ENCODE measurements around the gene ATXN7.

- TF ChIP-seq, protein P1, sequence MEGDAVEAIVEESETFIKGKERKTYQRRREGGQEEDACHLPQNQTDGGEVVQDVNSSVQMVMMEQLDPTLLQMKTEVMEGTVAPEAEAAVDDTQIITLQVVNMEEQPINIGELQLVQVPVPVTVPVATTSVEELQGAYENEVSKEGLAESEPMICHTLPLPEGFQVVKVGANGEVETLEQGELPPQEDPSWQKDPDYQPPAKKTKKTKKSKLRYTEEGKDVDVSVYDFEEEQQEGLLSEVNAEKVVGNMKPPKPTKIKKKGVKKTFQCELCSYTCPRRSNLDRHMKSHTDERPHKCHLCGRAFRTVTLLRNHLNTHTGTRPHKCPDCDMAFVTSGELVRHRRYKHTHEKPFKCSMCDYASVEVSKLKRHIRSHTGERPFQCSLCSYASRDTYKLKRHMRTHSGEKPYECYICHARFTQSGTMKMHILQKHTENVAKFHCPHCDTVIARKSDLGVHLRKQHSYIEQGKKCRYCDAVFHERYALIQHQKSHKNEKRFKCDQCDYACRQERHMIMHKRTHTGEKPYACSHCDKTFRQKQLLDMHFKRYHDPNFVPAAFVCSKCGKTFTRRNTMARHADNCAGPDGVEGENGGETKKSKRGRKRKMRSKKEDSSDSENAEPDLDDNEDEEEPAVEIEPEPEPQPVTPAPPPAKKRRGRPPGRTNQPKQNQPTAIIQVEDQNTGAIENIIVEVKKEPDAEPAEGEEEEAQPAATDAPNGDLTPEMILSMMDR (IDR thresholded peaks at IDR 0.05): no peak
- TF ChIP-seq POLR2A (IDR thresholded peaks at IDR 0.05) (no peak), POLR2AphosphoS5 (IDR thresholded peaks at IDR 0.05) (no peak)
These were observed 136.9 kb downstream of the ATXN7 start for GRCh38 chr3:64000453-64001055.

Data from breast epithelium (tissue), 3 donors.